Esophagus squamous epithelium (tissue), 5 donors: ENCODE measurements around the gene GALNT2. TPM values are rescaled to one million over a fixed set of nuclear protein-coding genes. Genes with fewer than 3 reads are reported as not detected.

Experiments
- DNase-seq: peaks from one replicate; lab custom pipeline; 2025; lab: John Stamatoyannopoulos, UW
- H3K27ac ChIP-seq, 4 donors: fragments of 200-600 bp; sonication (generic); one replicate each; pipeline ENCODE4 v1.5.1; 2016 to 2019; ENCODE audit warnings: mild to moderate bottlenecking in 1 of 4
- H3K27me3 ChIP-seq, 4 donors: fragments of 200-600 bp; sonication (generic); 1 replicate in 3 of 4; 2 replicates in 1 of 4; pipeline versions ENCODE4 v1.5.1 to v1.6.0; 2017 to 2021; ENCODE audit warnings: antibody characterized with exemption in 1 of 4
- H3K36me3 ChIP-seq, 3 donors: fragments of 200-600 bp; sonication (generic); one replicate each; pipeline ENCODE4 v1.5.1; 2016 to 2019
- H3K4me1 ChIP-seq, 3 donors: fragments of 200-600 bp; sonication (generic); one replicate each; pipeline ENCODE4 v1.5.1; 2017 to 2019
- H3K4me3 ChIP-seq, 4 donors: fragments of 200-600 bp; sonication (generic); 1 replicate in 3 of 4; 2 replicates in 1 of 4; pipeline ENCODE4 v1.5.1; 2016 to 2019; ENCODE audit warnings: mild to moderate bottlenecking in 2 of 4, moderate library complexity in 1 of 4
- H3K9me3 ChIP-seq, 3 donors: fragments of 200-600 bp; sonication (generic); one replicate each; pipeline ENCODE4 v1.5.1; 2016 to 2019
- CTCF ChIP-seq, 6 experiments: fragments of 450-650 bp in 4 of 6; fragments of 200-600 bp in 2 of 6; sonication (generic) in 2 of 6; IDR thresholded peaks; one replicate each; pipeline ENCODE4 v1.5.1; 2016 to 2019; ENCODE audit warnings: antibody characterized with exemption in 6 of 6, mild to moderate bottlenecking in 4 of 6, moderate library complexity in 4 of 6
- POLR2A ChIP-seq, 4 donors: fragments of 450-650 bp; IDR thresholded peaks; one replicate each; pipeline ENCODE4 v1.6.1; 2017; ENCODE audit warnings: antibody characterized with exemption in 4 of 4, mild to moderate bottlenecking in 4 of 4, moderate library complexity in 3 of 4
- WGBS, 2 donors: methylation state at CpG; one replicate each; pipeline ENCODE4 v1.1.5; 2018; 5-methylcytosine and 5-hydroxymethylcytosine counted together
- intact Hi-C: fragments of 100-400 bp; cut with DNase I; formaldehyde crosslinking; loops from one replicate; pipeline ENCODE4 v1.15.0; 2022
- total RNA-seq, 4 donors: library from RNA; depleted of rRNA; stranded (reverse); fragments of >200 nt; gene quantifications; one replicate each; pipeline ENCODE4 v1.1.0, GENCODE V29; 2016
- donor health status: DM: yes; HTN: yes; CAD: no.

GALNT2 gene
- total RNA-seq, 4 donors from 2014 or later: 25.8 to 36.2 (median 31.0) TPM

DNA sequence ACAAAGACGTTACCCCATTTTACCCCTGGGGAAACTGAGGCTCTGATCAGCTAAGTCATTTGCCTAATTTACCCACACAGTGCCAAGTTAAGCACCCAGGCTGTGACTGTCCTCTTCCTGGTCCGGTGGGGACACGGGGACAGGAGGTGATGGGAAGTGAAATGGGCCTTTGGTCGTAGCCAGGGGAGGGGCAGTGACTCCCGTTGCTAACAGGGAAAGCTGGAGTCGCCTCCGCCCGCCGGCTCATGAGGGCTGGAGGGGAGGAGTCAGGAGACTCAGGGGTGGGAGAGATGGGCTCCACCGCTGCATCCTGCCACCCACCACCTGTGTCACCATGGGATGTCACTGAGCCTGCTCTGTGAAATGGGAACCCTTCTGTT, 219.8 kb downstream of the GALNT2 start:
- H3K27ac ChIP-seq: no peak overlapping the region
- intact Hi-C loops: no loop called here
- H3K4me3 ChIP-seq: no peak overlapping the region
- H3K36me3 ChIP-seq: peaks cover 0 to 7% (median 0%) of the 10 kb centered on the region in 3 donors
- H3K4me1 ChIP-seq: no peaks in the 10 kb centered on the region
- no peak for TF ChIP-seq POLR2A (IDR thresholded peaks at IDR 0.05)
- no peak for TF ChIP-seq CTCF (IDR thresholded peaks at IDR 0.05)
- H3K27me3 ChIP-seq: peaks cover 0 to 15% (median 0%) of the 10 kb centered on the region in 4 donors
- DNase-seq: no peak
- no peaks in the 10 kb centered on the region for H3K9me3 ChIP-seq
- 68 to 100% methylated on average over 1 to 7 of the region's 10 CpGs for WGBS, 2 donors

GRCh38 chr1:230287674-230288315, 220.8 kb downstream of the GALNT2 start:
- H3K27ac ChIP-seq: no peak overlapping the region
- no peaks in the 10 kb centered on the region for H3K9me3 ChIP-seq
- no peak overlapping the region for H3K4me3 ChIP-seq
- peaks cover 0 to 19% (median 0%) of the 10 kb centered on the region in 4 donors for H3K27me3 ChIP-seq
- TF ChIP-seq POLR2A (IDR thresholded peaks at IDR 0.05) (no peak), CTCF (IDR thresholded peaks at IDR 0.05) (no peak)
- H3K4me1 ChIP-seq: peaks cover 0 to 8% (median 3%) of the 10 kb centered on the region in 3 donors
- 54 to 77% methylated on average over 13 to 14 of the region's 17 CpGs for WGBS, 2 donors
- no peak for DNase-seq
- peaks cover 0 to 6% (median 0%) of the 10 kb centered on the region in 3 donors for H3K36me3 ChIP-seq
- intact Hi-C loops: no loop called here

DNA sequence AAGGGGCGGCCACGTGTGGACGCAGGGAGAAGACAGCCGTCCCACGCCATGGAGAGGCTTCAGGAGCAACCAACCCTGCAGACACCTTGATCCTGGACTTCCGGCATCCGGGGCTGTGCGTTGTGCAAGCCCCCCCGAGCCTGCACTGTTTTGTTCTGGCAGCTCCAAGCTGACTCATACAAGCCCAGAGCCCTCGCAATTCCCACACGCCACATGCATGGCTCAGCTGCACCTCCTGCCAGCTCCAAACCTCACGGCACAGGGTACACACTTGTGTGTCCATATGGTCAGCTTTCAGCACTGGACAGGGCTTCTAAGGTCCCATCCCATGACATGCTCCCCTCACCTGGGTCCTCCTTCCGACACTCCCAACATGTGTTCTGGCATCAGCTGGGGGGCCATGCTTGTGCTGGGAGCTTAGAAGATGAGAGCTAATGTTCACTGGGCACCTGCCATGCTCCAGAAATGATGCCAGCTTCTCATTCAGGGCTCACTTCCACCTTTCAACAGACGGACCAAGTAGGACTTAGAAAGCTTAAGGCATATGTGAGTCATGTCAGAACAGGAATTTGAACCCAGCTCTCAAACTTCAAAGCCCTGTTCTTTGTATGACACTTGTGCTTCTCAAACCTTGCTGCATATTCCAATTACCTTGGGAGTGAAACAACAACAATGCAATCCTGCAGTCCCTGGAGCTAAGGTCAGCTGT, 221.8 kb downstream of the GALNT2 start:
- Histone ChIP-seq H3K4me3 (no peak overlapping the region), H3K27ac (no peak overlapping the region), H3K36me3 (no peaks in the 10 kb centered on the region), H3K4me1 (peaks cover 0 to 14% (median 6%) of the 10 kb centered on the region in 3 donors), H3K9me3 (no peaks in the 10 kb centered on the region), H3K27me3 (peaks cover 0 to 19% (median 0%) of the 10 kb centered on the region in 4 donors)
- no peak for TF ChIP-seq CTCF (IDR thresholded peaks at IDR 0.05)
- TF ChIP-seq POLR2A (IDR thresholded peaks at IDR 0.05): no peak
- 53 to 75% methylated on average over 3 to 10 of the region's 14 CpGs for WGBS, 2 donors
- DNase-seq: no peak
- intact Hi-C loops: no loop called here

DNA sequence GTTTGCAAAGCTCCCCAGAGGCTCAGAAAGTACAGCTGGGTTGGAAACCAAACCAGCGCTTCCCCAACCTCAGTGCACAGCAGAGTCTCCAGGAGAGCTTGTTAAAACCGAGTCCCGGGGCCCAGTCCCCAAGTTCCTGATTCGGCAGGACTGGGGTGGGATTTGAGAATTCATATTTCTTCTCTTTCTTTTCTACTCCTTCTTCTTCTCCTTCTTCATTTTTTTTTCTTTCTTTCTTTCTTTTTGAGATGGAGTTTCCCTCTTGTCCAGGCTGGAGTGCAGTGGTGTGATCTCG, 222.3 kb downstream of the GALNT2 start:
- WGBS, 2 donors: 80 to 97% methylated on average over 5 of the region's 5 CpGs
- intact Hi-C loops: no loop called here
- Histone ChIP-seq H3K9me3 (no peaks in the 10 kb centered on the region), H3K4me1 (peaks cover 0 to 14% (median 6%) of the 10 kb centered on the region in 3 donors), H3K36me3 (no peaks in the 10 kb centered on the region), H3K27me3 (peaks cover 0 to 19% (median 0%) of the 10 kb centered on the region in 4 donors), H3K27ac (no peak overlapping the region), H3K4me3 (no peak overlapping the region)
- DNase-seq: no peak
- TF ChIP-seq CTCF (IDR thresholded peaks at IDR 0.05) (no peak), POLR2A (IDR thresholded peaks at IDR 0.05) (no peak)
